HG02938 (cell line): ENCODE measurements around the gene DNAJC13.
"Not testable (repeated sequence)": the region's sequence is repeated elsewhere in the genome, so short reads cannot be mapped to it uniquely, and the experiment has no call there.

ENCODE experiments used
- ATAC-seq: cut with Tn5 transposase; IDR thresholded peaks from one replicate; pipeline ENCODE4 v1.9.1; 2021; ENCODE audit warnings: mild to moderate bottlenecking, moderate library complexity; ENCODE audit not compliant: unreplicated experiment

The DNAJC13 gene

GRCh38 chr3:132542577-132542976 lies 125.3 kb downstream of the DNAJC13 start:
- ATAC-seq = no peak

- no peak for ATAC-seq
Measured at GRCh38 chr3:132543011-132543739, 125.9 kb downstream of the DNAJC13 start.

- ATAC-seq = no peak
Measured at GRCh38 chr3:132544130-132544529, 126.8 kb downstream of the DNAJC13 start.

- ATAC-seq = no peak
Measured at GRCh38 chr3:132545471-132545870, 128.2 kb downstream of the DNAJC13 start.

- no peak for ATAC-seq
Measured at GRCh38 chr3:132549169-132549568, 131.9 kb downstream of the DNAJC13 start.

- ATAC-seq = peak; percentile 81
Measured at GRCh38 chr3:132549890-132550578, 132.7 kb downstream of the DNAJC13 start.

- ATAC-seq = no peak
Measured at GRCh38 chr3:132550579-132551305, 133.4 kb downstream of the DNAJC13 start.

- ATAC-seq = no peak
Measured at GRCh38 chr3:132553826-132554225, 136.5 kb downstream of the DNAJC13 start.

GRCh38 chr3:132554437-132554836 lies 137.1 kb downstream of the DNAJC13 start:
- no peak for ATAC-seq

GRCh38 chr3:132555306-132556035 lies 138.2 kb downstream of the DNAJC13 start:
- ATAC-seq = no peak

- ATAC-seq = not testable (repeated sequence)
Measured at GRCh38 chr3:132556036-132556386, 138.7 kb downstream of the DNAJC13 start.

GRCh38 chr3:132556508-132557159 lies 139.3 kb downstream of the DNAJC13 start:
- ATAC-seq = no peak

GRCh38 chr3:132561003-132561402 lies 143.7 kb downstream of the DNAJC13 start:
- no peak for ATAC-seq

GRCh38 chr3:132563420-132564069 lies 146.2 kb downstream of the DNAJC13 start:
- no peak for ATAC-seq

- no peak for ATAC-seq
Measured at GRCh38 chr3:132564070-132564465, 146.8 kb downstream of the DNAJC13 start.

GRCh38 chr3:132568422-132568821 lies 151.1 kb downstream of the DNAJC13 start:
- no peak for ATAC-seq

- no peak for ATAC-seq
Measured at GRCh38 chr3:132569153-132569552, 151.9 kb downstream of the DNAJC13 start.

GRCh38 chr3:132569580-132569979 lies 152.3 kb downstream of the DNAJC13 start:
- ATAC-seq = no peak

GRCh38 chr3:132570016-132570415 lies 152.7 kb downstream of the DNAJC13 start:
- no peak for ATAC-seq

GRCh38 chr3:132573797-132574211 lies 156.5 kb downstream of the DNAJC13 start:
- ATAC-seq = no peak
